Sigmoid colon (tissue), 4 donors: Measurements from ENCODE around the gene WIPF2.

Experiments
- EP300 ChIP-seq, 4 donors: sonication (generic); formaldehyde crosslinking; IDR thresholded peaks; one replicate each; pipeline ENCODE4 v1.6.1; 2017; ENCODE audit warnings: antibody characterized with exemption in 4 of 4
- POLR2A ChIP-seq, 2 donors: fragments of 450-650 bp; IDR thresholded peaks; one replicate each; pipeline ENCODE4 v1.6.1; 2016; ENCODE audit warnings: antibody characterized with exemption in 2 of 2, mild to moderate bottlenecking in 2 of 2, moderate library complexity in 2 of 2
- POLR2AphosphoS5 ChIP-seq, 4 donors: sonication (generic); formaldehyde crosslinking; IDR thresholded peaks; one replicate each; pipeline ENCODE4 v1.6.1; 2017; ENCODE audit warnings: antibody characterized with exemption in 4 of 4
- TF ChIP-seq, protein P1 (sequence below), 4 experiments: fragments of 450-650 bp in 3 of 4; fragments of 200-600 bp in 1 of 4; IDR thresholded peaks; one replicate each; pipeline ENCODE4 v1.5.1; 2016 to 2019; ENCODE audit warnings: antibody characterized with exemption in 4 of 4, mild to moderate bottlenecking in 3 of 4, moderate library complexity in 2 of 4

DNA sequence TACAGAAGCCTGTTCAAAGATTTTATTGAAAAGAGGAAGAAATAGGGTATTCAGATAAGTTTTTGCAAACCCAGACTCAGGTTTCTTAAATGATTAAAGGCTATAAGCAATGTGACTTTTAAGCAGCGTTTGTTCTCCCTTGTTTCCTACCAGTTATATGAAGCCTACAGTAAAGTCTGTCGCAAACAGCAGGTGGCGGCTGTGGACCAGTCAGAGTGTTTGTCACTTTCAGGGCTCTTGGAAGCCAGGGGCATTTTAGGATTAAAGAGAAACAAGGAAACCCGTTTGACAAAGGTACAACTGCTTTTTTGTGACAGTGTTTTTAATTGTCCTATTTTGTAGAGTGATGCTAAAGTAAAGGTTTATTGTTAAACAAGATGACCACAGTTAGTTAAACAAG lies 82.2 kb downstream of the WIPF2 start:
- TF ChIP-seq, protein P1, sequence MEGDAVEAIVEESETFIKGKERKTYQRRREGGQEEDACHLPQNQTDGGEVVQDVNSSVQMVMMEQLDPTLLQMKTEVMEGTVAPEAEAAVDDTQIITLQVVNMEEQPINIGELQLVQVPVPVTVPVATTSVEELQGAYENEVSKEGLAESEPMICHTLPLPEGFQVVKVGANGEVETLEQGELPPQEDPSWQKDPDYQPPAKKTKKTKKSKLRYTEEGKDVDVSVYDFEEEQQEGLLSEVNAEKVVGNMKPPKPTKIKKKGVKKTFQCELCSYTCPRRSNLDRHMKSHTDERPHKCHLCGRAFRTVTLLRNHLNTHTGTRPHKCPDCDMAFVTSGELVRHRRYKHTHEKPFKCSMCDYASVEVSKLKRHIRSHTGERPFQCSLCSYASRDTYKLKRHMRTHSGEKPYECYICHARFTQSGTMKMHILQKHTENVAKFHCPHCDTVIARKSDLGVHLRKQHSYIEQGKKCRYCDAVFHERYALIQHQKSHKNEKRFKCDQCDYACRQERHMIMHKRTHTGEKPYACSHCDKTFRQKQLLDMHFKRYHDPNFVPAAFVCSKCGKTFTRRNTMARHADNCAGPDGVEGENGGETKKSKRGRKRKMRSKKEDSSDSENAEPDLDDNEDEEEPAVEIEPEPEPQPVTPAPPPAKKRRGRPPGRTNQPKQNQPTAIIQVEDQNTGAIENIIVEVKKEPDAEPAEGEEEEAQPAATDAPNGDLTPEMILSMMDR (IDR thresholded peaks at IDR 0.05) = no peak
- no peak for TF ChIP-seq POLR2A (IDR thresholded peaks at IDR 0.05)
- TF ChIP-seq EP300 (IDR thresholded peaks at IDR 0.05) = no peak
- TF ChIP-seq POLR2AphosphoS5 (IDR thresholded peaks at IDR 0.05) = no peak
